IMR-90 (cell line): ENCODE data around the gene ADAMTS17. TPM values are rescaled to one million over a fixed set of nuclear protein-coding genes. Genes with fewer than 3 reads are reported as not detected.

Experiments
- ATAC-seq: fragments of 200-7000 bp; cut with Tn5 transposase; 2 replicates; pipeline ENCODE4 v1.9.1; 2020; ENCODE audit warnings: low read depth, mild to moderate bottlenecking, moderate library complexity
- BruUV-seq: library from RNA; stranded (reverse); fragments of 400-500 nt; replicated peaks from 2 replicates; lab custom pipeline; 2021; lab: Mats Ljungman, UMichigan
- CTCF ChIA-PET: fragments of 300-600 bp; formaldehyde crosslinking; extraction: SDS; loops from one replicate; lab custom pipeline; 2021; ENCODE audit warnings: antibody characterized with exemption; lab: Yijun Ruan, JAX
- POLR2A ChIA-PET: fragments of 300-600 bp; sonication (Branson Sonifier 250); formaldehyde crosslinking; loops from one replicate; lab custom pipeline; 2022; ENCODE audit warnings: antibody characterized with exemption; ENCODE audit not compliant: unreplicated experiment; lab: Charles Lee
- DNase-seq: peaks from one replicate; pipeline ENCODE4 v3.0.0; 2013
- H2AFZ ChIP-seq: replicated peaks from 2 replicates; pipeline ENCODE3; 2013; ENCODE audit warnings: low read length, mild to moderate bottlenecking; ENCODE audit not compliant: poor library complexity
- H2AK5ac ChIP-seq: 2 replicates; pipeline ENCODE4 v1.6.1; 2013; ENCODE audit warnings: low read depth, low read length, inconsistent platforms
- H2AK9ac ChIP-seq: replicated peaks from 2 replicates; pipeline ENCODE3; 2013; ENCODE audit warnings: mild to moderate bottlenecking, low read depth, low read length, moderate library complexity; ENCODE audit not compliant: poor library complexity
- H2BK120ac ChIP-seq: 2 replicates; pipeline ENCODE4 v1.6.1; 2013; ENCODE audit warnings: low read depth, low read length, inconsistent platforms
- H2BK15ac ChIP-seq: 3 replicates; pipeline ENCODE4 v1.6.1; 2013; ENCODE audit warnings: low read depth, low read length, inconsistent platforms
- H2BK20ac ChIP-seq: 2 replicates; pipeline ENCODE4 v1.6.1; 2013; ENCODE audit warnings: low read depth, mild to moderate bottlenecking, inconsistent platforms, low read length, moderate library complexity
- H2BK5ac ChIP-seq: 2 replicates; pipeline ENCODE4 v1.6.1; 2013; ENCODE audit warnings: mild to moderate bottlenecking, low read depth, low read length, inconsistent platforms; ENCODE audit not compliant: poor library complexity, severe bottlenecking
- H3K14ac ChIP-seq: replicated peaks from 2 replicates; pipeline ENCODE4 v1.6.1; 2013; ENCODE audit warnings: low read depth, low read length, inconsistent platforms
- H3K18ac ChIP-seq: 2 replicates; pipeline ENCODE4 v1.6.1; 2013; ENCODE audit warnings: low read depth, low read length, control low read depth
- H3K23ac ChIP-seq: 2 replicates; pipeline ENCODE4 v1.6.1; 2013; ENCODE audit warnings: low read depth, low read length, inconsistent platforms
- H3K27ac ChIP-seq: 2 replicates; pipeline ENCODE4 v1.5.1; 2013; ENCODE audit warnings: mild to moderate bottlenecking, control low read depth, low read length; ENCODE audit not compliant: insufficient read depth
- H3K27me3 ChIP-seq: 2 replicates; pipeline ENCODE4 v1.6.1; 2013; ENCODE audit warnings: low read length; ENCODE audit not compliant: control insufficient read depth, insufficient read depth
- H3K36me3 ChIP-seq: 2 replicates; pipeline ENCODE4 v1.6.1; 2013; ENCODE audit warnings: low read length, mixed read lengths; ENCODE audit not compliant: control insufficient read depth, insufficient read depth
- H3K4ac ChIP-seq: 2 replicates; pipeline ENCODE4 v1.6.1; 2013; ENCODE audit warnings: low read depth, low read length, inconsistent platforms
- H3K4me1 ChIP-seq: 2 replicates; pipeline ENCODE4 v1.6.1; 2013; ENCODE audit warnings: low read length, mixed read lengths; ENCODE audit not compliant: control insufficient read depth, insufficient read depth
- H3K4me2 ChIP-seq: 2 replicates; pipeline ENCODE4 v1.6.1; 2013; ENCODE audit warnings: low read depth, mild to moderate bottlenecking, control low read depth, low read length, moderate library complexity
- H3K4me3 ChIP-seq: 2 replicates; pipeline ENCODE4 v1.5.1; 2013; ENCODE audit warnings: low read depth, mild to moderate bottlenecking, control low read depth, low read length, moderate library complexity; ENCODE audit not compliant: insufficient read depth
- H3K56ac ChIP-seq: 2 replicates; pipeline ENCODE4 v1.6.1; 2013; ENCODE audit warnings: low read length, inconsistent platforms; ENCODE audit not compliant: insufficient read depth; ENCODE audit errors: extremely low read depth
- H3K79me1 ChIP-seq, 2 experiments: 2 replicates each; pipeline ENCODE4 v1.6.1; 2013; ENCODE audit warnings: low read length in 2 of 2, inconsistent platforms in 1 of 2, low read depth in 1 of 2
- H3K9ac ChIP-seq: 2 replicates; pipeline ENCODE4 v1.6.1; 2013; ENCODE audit warnings: low read depth, low read length, control low read depth
- H3K9me1 ChIP-seq: 2 replicates; pipeline ENCODE4 v1.6.1; 2013; ENCODE audit warnings: low read length, inconsistent platforms; ENCODE audit not compliant: insufficient read depth
- H3K9me3 ChIP-seq: 2 replicates; pipeline ENCODE4 v1.6.1; 2013; ENCODE audit warnings: low read length; ENCODE audit not compliant: control insufficient read depth, insufficient read depth
- H4K20me1 ChIP-seq: 2 replicates; pipeline ENCODE4 v1.6.1; 2013; ENCODE audit warnings: low read length, inconsistent platforms; ENCODE audit not compliant: insufficient read depth
- H4K5ac ChIP-seq: 2 replicates; pipeline ENCODE4 v1.6.1; 2013; ENCODE audit warnings: mild to moderate bottlenecking, low read depth, low read length, control low read depth
- H4K8ac ChIP-seq, 2 experiments: 2 replicates each; pipeline ENCODE4 v1.6.1; 2013; ENCODE audit warnings: low read depth in 2 of 2, low read length in 2 of 2, control low read depth in 1 of 2, inconsistent platforms in 1 of 2
- H4K91ac ChIP-seq: 2 replicates; pipeline ENCODE4 v1.6.1; 2013; ENCODE audit warnings: low read depth, low read length, inconsistent platforms; ENCODE audit not compliant: insufficient read depth
- CEBPB ChIP-seq: IDR thresholded peaks from 2 replicates; pipeline ENCODE4 v1.6.1; 2012; ENCODE audit warnings: low read depth, low read length, improper control_type of control experiment
- CTCF ChIP-seq: conservative IDR thresholded peaks from 2 replicates; pipeline ENCODE4 v1.5.1; 2012; ENCODE audit warnings: mild to moderate bottlenecking, low read depth, low read length, improper control_type of control experiment
- ELK1 ChIP-seq: fragments of 150-350 bp; IDR thresholded peaks from 2 replicates; pipeline ENCODE4 v1.6.1; 2016; ENCODE audit warnings: low read depth, mild to moderate bottlenecking, low read length, moderate library complexity, borderline replicate concordance
- FOS ChIP-seq: fragments of 150-350 bp; IDR thresholded peaks from 2 replicates; pipeline ENCODE4 v1.6.1; 2016; ENCODE audit warnings: low read depth, low read length
- MAFK ChIP-seq: IDR thresholded peaks from 2 replicates; pipeline ENCODE4 v1.6.1; 2012; ENCODE audit warnings: low read depth, low read length, improper control_type of control experiment
- MXI1 ChIP-seq: IDR thresholded peaks from 2 replicates; pipeline ENCODE4 v1.6.1; 2012; ENCODE audit warnings: low read depth, mild to moderate bottlenecking, low read length, moderate library complexity, borderline replicate concordance
- NFE2L2 ChIP-seq: fragments of 150-350 bp; IDR thresholded peaks from 2 replicates; pipeline ENCODE4 v1.6.1; 2016; ENCODE audit warnings: low read depth, mild to moderate bottlenecking, low read length
- POLR2A ChIP-seq: IDR thresholded peaks from 2 replicates; pipeline ENCODE4 v1.6.1; 2012; ENCODE audit warnings: mild to moderate bottlenecking, low read depth, low read length
- RFX5 ChIP-seq: IDR thresholded peaks from 2 replicates; pipeline ENCODE4 v1.8.0; 2012; ENCODE audit warnings: low read depth, mild to moderate bottlenecking, low read length, moderate library complexity
- SMC3 ChIP-seq: fragments of 150-350 bp; IDR thresholded peaks from 2 replicates; pipeline ENCODE4 v1.6.1; 2016; ENCODE audit warnings: low read depth, mild to moderate bottlenecking, antibody characterized with exemption, low read length, moderate library complexity
- USF2 ChIP-seq: fragments of 150-350 bp; IDR thresholded peaks from 2 replicates; pipeline ENCODE4 v1.6.1; 2017; ENCODE audit warnings: mild to moderate bottlenecking, antibody characterized with exemption, low read length, low read depth
- WGBS, 2 experiments: methylation state at CpG; one replicate each; pipeline versions ENCODE4 v1.1.5 to v1.1.7; 2013; ENCODE audit warnings: missing lambda C conversion rate in 2 of 2; ENCODE audit not compliant: insufficient read length in 1 of 2; ENCODE audit errors: extremely low coverage in 2 of 2; 5-methylcytosine and 5-hydroxymethylcytosine counted together
- dilution Hi-C: fragments of 300-500 bp; cut with HindIII; formaldehyde crosslinking; loops from one replicate; pipeline ENCODE4 v1.14.3; 2018; ENCODE audit warnings: low sequenced_read_pairs; ENCODE audit not compliant: unreplicated experiment
- in situ Hi-C: fragments of 300-500 bp; cut with MboI; formaldehyde crosslinking; loops from 3 replicates; pipeline ENCODE4 v1.14.3; 2019; ENCODE audit warnings: low sequenced_read_pairs, inconsistent platforms, mixed read lengths
- intact Hi-C: fragments of 100-400 bp; cut with micrococcal nuclease; formaldehyde crosslinking; loops from 2 replicates; pipeline ENCODE4 v1.10.0; 2022
- polyA plus RNA-seq, 3 experiments: library from polyadenylated mRNA; depleted of rRNA; stranded (reverse); fragments of >200 nt; gene quantifications; 2 replicates each; pipeline ENCODE4 v1.2.3, GENCODE V29; 2012; ENCODE audit warnings: low replicate concordance in 1 of 3
- total RNA-seq: library from RNA; depleted of rRNA; stranded (reverse); fragments of >200 nt; gene quantifications from 2 replicates; pipeline ENCODE4 v1.2.3, GENCODE V29; 2012

ADAMTS17 gene
- total and polyA plus RNA-seq, 2 of the 4 experiments (the other 2 are of a cell fraction) = 0.03 TPM; not detected in 1

- H4K5ac ChIP-seq = no peak overlapping the region
- no peak overlapping the region for H2BK120ac ChIP-seq
- no peak overlapping the region for H3K4ac ChIP-seq
- H3K56ac ChIP-seq = no peak overlapping the region
- no peak overlapping the region for H4K8ac ChIP-seq
- H3K9me3 ChIP-seq = peaks cover 55% of the 10 kb centered on the region
- CTCF ChIA-PET = no interaction called here
- TF ChIP-seq MXI1 (no peak), CEBPB (no peak), SMC3 (no peak), RFX5 (no peak), FOS (no peak), POLR2A (no peak), CTCF (no peak), USF2 (no peak), MAFK (no peak), NFE2L2 (no peak), ELK1 (no peak)
- no peak overlapping the region for H2BK5ac ChIP-seq
- BruUV-seq = no TSS peak
- no peak overlapping the region for H2AK9ac ChIP-seq
- no peak overlapping the region for H3K27ac ChIP-seq
- no peaks in the 10 kb centered on the region for H3K36me3 ChIP-seq
- no peak overlapping the region for H2BK20ac ChIP-seq
- H4K91ac ChIP-seq = no peak overlapping the region
- dilution Hi-C loops = no loop called here
- no peaks in the 10 kb centered on the region for H4K20me1 ChIP-seq
- no peak overlapping the region for H3K9ac ChIP-seq
- WGBS, 2 experiments = no CpG with 5 or more reads among the region's 8 CpGs
- H3K14ac ChIP-seq = no peak overlapping the region
- ATAC-seq (no peak), DNase-seq (no peak)
- intact Hi-C loops = no loop called here
- no peak overlapping the region for H3K4me2 ChIP-seq
- no peak overlapping the region for H2BK15ac ChIP-seq
- H2AFZ ChIP-seq = no peak overlapping the region
- in situ Hi-C loops = no loop called here
- H3K27me3 ChIP-seq = no peaks in the 10 kb centered on the region
- H3K79me1 ChIP-seq = no peaks in the 10 kb centered on the region
- no peak overlapping the region for H3K18ac ChIP-seq
- no peak overlapping the region for H3K4me3 ChIP-seq
- H3K23ac ChIP-seq = no peak overlapping the region
- H3K9me1 ChIP-seq = no peaks in the 10 kb centered on the region
- POLR2A ChIA-PET = no interaction called here
- H3K4me1 ChIP-seq = no peaks in the 10 kb centered on the region
- H2AK5ac ChIP-seq = no peak overlapping the region
These were observed 154.1 kb downstream of the ADAMTS17 start for GRCh38 chr15:100187677-100188076.
